Measurements from ENCODE around the gene MRPL36. TPM values are rescaled to one million over a fixed set of nuclear protein-coding genes. Genes with fewer than 3 reads are reported as not detected.
A peak's percentile ranks its signal among the peaks of the same experiment; 100 is the strongest.

The MRPL36 gene
- total and polyA plus RNA-seq, 4 donors: 22.3 to 106 (median 56.3) TPM

DNA sequence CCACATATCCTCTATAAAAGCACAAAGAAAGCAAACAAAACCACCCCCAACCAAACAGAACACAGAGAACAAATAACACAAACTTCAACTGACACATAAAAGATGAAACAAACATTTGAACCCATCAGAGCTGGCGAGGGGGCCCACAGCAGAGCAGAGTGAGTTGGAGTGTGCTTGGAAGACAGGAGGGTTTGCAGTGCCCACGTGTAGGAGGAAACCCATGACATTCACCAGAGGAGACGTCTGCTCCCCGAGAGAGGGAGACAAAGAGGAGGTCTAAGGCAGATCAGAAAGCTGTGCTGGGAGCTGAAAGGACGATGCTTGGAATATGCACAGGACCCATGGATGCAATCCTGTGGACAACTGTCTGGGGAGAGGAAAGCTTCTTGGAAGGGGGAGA lies 27.0 kb downstream of the MRPL36 start:
- H3K36me3 ChIP-seq (ENCODE audit: control insufficient read depth in 4 of 4, insufficient read depth in 3 of 4, low read depth in 1 of 4, low read length in 3 of 4): no peaks in the 10 kb centered on the region
- no peak for DNase-seq (ENCODE audit: low spot score)

DNA sequence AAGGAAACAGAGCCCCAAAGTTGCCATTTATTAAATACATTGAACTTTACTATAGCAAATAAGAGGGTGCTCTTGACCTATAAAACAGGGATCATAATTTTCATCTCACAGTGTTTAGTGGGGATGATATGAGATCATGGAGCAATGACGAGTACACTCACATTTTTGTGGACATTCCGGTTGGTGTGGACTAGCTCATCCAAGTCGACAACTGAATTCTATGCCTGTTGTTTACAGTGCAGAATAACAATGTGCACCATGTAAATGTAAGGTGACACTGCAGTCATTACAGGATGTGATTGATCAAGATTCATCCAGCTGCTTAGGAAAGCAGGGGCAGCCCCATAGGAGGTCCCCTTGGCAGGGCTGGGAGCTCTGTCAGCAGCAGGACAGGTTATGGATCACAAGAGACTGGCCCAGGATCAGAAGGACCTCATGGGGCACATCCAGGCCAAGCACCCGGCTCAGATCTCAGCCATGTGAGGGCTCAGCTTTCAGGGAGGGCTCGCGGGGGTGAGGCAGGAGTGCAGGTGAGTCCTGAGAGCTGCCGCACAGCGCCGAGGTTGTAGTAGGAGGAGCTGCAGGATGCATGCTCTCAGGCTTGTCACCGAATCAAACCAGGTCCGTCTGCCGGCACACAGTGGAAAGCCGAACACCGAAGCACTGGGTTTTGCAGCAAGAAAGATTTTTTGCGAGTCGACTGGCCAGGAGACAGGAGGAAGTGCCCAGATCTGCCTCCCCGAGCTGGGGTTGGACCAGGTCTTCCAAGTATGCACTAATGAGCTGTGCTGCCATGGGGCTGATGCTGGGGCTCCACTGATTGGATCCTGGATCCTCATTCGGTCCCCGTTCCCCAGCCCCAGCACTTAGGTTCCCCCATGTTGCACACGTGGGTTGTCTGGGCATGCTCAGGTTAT lies 28.2 kb downstream of the MRPL36 start:
- Histone ChIP-seq H3K27ac (ENCODE audit: low read depth in 1 of 2, low read length in 2 of 2) (no peak overlapping the region), H3K36me3 (ENCODE audit: control insufficient read depth in 4 of 4, insufficient read depth in 3 of 4, low read depth in 1 of 4, low read length in 3 of 4) (no peaks in the 10 kb centered on the region), H3K9ac (ENCODE audit: low read depth in 1 of 2, low read length in 2 of 2) (no peak overlapping the region), H3K27me3 (ENCODE audit: control insufficient read depth in 4 of 4, insufficient read depth in 4 of 4, low read length in 3 of 4) (peaks cover 0 to 2% (median 0%) of the 10 kb centered on the region in 4 donors), H3K9me3 (ENCODE audit: control insufficient read depth in 4 of 4, low read length in 3 of 4) (no peaks in the 10 kb centered on the region), H3K4me3 (ENCODE audit: low read depth in 1 of 3, low read length in 3 of 3) (no peak overlapping the region), H3K4me1 (ENCODE audit: control insufficient read depth in 4 of 4, insufficient read depth in 4 of 4, low read length in 3 of 4) (no peaks in the 10 kb centered on the region)
- no peak for DNase-seq (ENCODE audit: low spot score)
- TF ChIP-seq RAD21 (IDR thresholded peaks at IDR 0.05): no peak
- TF ChIP-seq RXRA (IDR thresholded peaks at IDR 0.05): no peak
- TF ChIP-seq, protein P1, sequence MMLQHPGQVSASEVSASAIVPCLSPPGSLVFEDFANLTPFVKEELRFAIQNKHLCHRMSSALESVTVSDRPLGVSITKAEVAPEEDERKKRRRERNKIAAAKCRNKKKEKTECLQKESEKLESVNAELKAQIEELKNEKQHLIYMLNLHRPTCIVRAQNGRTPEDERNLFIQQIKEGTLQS (IDR thresholded peaks at IDR 0.05): no peak
- TF ChIP-seq, protein P2, sequence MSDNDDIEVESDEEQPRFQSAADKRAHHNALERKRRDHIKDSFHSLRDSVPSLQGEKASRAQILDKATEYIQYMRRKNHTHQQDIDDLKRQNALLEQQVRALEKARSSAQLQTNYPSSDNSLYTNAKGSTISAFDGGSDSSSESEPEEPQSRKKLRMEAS (IDR thresholded peaks at IDR 0.05): no peak
- TF ChIP-seq GABPA (IDR thresholded peaks at IDR 0.05 in 1 of 2, conservative IDR thresholded peaks at IDR 0.05 in 1 of 2): no peak
- TF ChIP-seq TAF1 (conservative IDR thresholded peaks at IDR 0.05): no peak
- no peak for TF ChIP-seq HNF4A (conservative IDR thresholded peaks at IDR 0.05)
- 64% methylated on average over 20 of the region's 20 CpGs for WGBS

More for the DNA sequence above, 27.0 kb downstream of the MRPL36 start:
- Histone ChIP-seq H3K27ac (ENCODE audit: low read depth in 1 of 2, low read length in 2 of 2) (no peak overlapping the region), H3K27me3 (ENCODE audit: control insufficient read depth in 4 of 4, insufficient read depth in 4 of 4, low read length in 3 of 4) (peaks cover 0 to 2% (median 0%) of the 10 kb centered on the region in 4 donors), H3K4me3 (ENCODE audit: low read depth in 1 of 3, low read length in 3 of 3) (no peak overlapping the region), H3K9me3 (ENCODE audit: control insufficient read depth in 4 of 4, low read length in 3 of 4) (no peaks in the 10 kb centered on the region), H3K9ac (ENCODE audit: low read depth in 1 of 2, low read length in 2 of 2) (no peak overlapping the region), H3K4me1 (ENCODE audit: control insufficient read depth in 4 of 4, insufficient read depth in 4 of 4, low read length in 3 of 4) (no peaks in the 10 kb centered on the region)
- WGBS: 18% methylated on average over 5 of the region's 5 CpGs
- TF ChIP-seq HNF4G (IDR thresholded peaks at IDR 0.05) (no peak), FOXA1 (IDR thresholded peaks at IDR 0.05) (no peak), RXRA (IDR thresholded peaks at IDR 0.05) (no peak), RAD21 (IDR thresholded peaks at IDR 0.05) (peak in 1 of 2 donors; percentile 12), JUND (IDR thresholded peaks at IDR 0.05) (no peak), NR2F2 (IDR thresholded peaks at IDR 0.05) (no peak), TAF1 (conservative IDR thresholded peaks at IDR 0.05) (no peak)
- TF ChIP-seq, protein P3, sequence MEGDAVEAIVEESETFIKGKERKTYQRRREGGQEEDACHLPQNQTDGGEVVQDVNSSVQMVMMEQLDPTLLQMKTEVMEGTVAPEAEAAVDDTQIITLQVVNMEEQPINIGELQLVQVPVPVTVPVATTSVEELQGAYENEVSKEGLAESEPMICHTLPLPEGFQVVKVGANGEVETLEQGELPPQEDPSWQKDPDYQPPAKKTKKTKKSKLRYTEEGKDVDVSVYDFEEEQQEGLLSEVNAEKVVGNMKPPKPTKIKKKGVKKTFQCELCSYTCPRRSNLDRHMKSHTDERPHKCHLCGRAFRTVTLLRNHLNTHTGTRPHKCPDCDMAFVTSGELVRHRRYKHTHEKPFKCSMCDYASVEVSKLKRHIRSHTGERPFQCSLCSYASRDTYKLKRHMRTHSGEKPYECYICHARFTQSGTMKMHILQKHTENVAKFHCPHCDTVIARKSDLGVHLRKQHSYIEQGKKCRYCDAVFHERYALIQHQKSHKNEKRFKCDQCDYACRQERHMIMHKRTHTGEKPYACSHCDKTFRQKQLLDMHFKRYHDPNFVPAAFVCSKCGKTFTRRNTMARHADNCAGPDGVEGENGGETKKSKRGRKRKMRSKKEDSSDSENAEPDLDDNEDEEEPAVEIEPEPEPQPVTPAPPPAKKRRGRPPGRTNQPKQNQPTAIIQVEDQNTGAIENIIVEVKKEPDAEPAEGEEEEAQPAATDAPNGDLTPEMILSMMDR (IDR thresholded peaks at IDR 0.05; ENCODE audit: low read depth, low read length, missing input control): no peak
- TF ChIP-seq, protein P2 (IDR thresholded peaks at IDR 0.05): no peak

DNA sequence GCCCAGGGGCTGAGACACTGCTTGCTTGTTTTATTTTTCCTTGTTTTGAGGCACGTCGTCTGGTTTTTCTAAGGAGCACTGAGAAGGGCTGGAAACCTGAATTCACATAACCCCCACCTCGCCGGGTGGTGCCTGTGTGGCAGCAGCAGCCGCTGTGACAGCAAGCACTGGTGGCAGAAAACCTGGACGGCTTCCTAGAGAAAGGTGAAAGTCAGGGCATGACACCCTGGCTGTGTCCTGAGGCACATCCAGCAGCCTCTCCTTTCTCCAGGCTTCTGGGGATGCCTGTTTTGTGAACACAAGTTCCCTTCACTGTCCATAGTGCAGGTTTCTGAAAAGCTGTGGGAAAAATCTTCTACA lies 29.2 kb downstream of the MRPL36 start:
- no peaks in the 10 kb centered on the region for H3K36me3 ChIP-seq (ENCODE audit: control insufficient read depth in 4 of 4, insufficient read depth in 3 of 4, low read depth in 1 of 4, low read length in 3 of 4)
- no peaks in the 10 kb centered on the region for H3K9me3 ChIP-seq (ENCODE audit: control insufficient read depth in 4 of 4, low read length in 3 of 4)
- 56% methylated on average over 6 of the region's 6 CpGs for WGBS
- no peak overlapping the region for H3K9ac ChIP-seq (ENCODE audit: low read depth in 1 of 2, low read length in 2 of 2)
- TF ChIP-seq, protein P4, sequence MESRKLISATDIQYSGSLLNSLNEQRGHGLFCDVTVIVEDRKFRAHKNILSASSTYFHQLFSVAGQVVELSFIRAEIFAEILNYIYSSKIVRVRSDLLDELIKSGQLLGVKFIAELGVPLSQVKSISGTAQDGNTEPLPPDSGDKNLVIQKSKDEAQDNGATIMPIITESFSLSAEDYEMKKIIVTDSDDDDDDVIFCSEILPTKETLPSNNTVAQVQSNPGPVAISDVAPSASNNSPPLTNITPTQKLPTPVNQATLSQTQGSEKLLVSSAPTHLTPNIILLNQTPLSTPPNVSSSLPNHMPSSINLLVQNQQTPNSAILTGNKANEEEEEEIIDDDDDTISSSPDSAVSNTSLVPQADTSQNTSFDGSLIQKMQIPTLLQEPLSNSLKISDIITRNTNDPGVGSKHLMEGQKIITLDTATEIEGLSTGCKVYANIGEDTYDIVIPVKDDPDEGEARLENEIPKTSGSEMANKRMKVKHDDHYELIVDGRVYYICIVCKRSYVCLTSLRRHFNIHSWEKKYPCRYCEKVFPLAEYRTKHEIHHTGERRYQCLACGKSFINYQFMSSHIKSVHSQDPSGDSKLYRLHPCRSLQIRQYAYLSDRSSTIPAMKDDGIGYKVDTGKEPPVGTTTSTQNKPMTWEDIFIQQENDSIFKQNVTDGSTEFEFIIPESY (IDR thresholded peaks at IDR 0.05): no peak
- TF ChIP-seq JUND (IDR thresholded peaks at IDR 0.05) (no peak), EGR1 (IDR thresholded peaks at IDR 0.05; ENCODE audit: low read depth in 2 of 2) (no peak), RAD21 (IDR thresholded peaks at IDR 0.05) (no peak), TAF1 (conservative IDR thresholded peaks at IDR 0.05) (no peak)
- TF ChIP-seq, protein P5, sequence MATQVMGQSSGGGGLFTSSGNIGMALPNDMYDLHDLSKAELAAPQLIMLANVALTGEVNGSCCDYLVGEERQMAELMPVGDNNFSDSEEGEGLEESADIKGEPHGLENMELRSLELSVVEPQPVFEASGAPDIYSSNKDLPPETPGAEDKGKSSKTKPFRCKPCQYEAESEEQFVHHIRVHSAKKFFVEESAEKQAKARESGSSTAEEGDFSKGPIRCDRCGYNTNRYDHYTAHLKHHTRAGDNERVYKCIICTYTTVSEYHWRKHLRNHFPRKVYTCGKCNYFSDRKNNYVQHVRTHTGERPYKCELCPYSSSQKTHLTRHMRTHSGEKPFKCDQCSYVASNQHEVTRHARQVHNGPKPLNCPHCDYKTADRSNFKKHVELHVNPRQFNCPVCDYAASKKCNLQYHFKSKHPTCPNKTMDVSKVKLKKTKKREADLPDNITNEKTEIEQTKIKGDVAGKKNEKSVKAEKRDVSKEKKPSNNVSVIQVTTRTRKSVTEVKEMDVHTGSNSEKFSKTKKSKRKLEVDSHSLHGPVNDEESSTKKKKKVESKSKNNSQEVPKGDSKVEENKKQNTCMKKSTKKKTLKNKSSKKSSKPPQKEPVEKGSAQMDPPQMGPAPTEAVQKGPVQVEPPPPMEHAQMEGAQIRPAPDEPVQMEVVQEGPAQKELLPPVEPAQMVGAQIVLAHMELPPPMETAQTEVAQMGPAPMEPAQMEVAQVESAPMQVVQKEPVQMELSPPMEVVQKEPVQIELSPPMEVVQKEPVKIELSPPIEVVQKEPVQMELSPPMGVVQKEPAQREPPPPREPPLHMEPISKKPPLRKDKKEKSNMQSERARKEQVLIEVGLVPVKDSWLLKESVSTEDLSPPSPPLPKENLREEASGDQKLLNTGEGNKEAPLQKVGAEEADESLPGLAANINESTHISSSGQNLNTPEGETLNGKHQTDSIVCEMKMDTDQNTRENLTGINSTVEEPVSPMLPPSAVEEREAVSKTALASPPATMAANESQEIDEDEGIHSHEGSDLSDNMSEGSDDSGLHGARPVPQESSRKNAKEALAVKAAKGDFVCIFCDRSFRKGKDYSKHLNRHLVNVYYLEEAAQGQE (IDR thresholded peaks at IDR 0.05): no peak
- TF ChIP-seq, protein P1 (IDR thresholded peaks at IDR 0.05): no peak
- no peak for DNase-seq (ENCODE audit: low spot score)
- H3K4me1 ChIP-seq (ENCODE audit: control insufficient read depth in 4 of 4, insufficient read depth in 4 of 4, low read length in 3 of 4): no peaks in the 10 kb centered on the region
- H3K27ac ChIP-seq (ENCODE audit: low read depth in 1 of 2, low read length in 2 of 2): no peak overlapping the region
- H3K4me3 ChIP-seq (ENCODE audit: low read depth in 1 of 3, low read length in 3 of 3): no peak overlapping the region
- peaks cover 0 to 2% (median 0%) of the 10 kb centered on the region in 4 donors for H3K27me3 ChIP-seq (ENCODE audit: control insufficient read depth in 4 of 4, insufficient read depth in 4 of 4, low read length in 3 of 4)
